Uterus (tissue), 2 donors: ENCODE data around the gene SNX15.

Experiments used
- CTCF ChIP-seq, 4 experiments: fragments of 200-600 bp in 2 of 4; fragments of 450-650 bp in 2 of 4; sonication (generic) in 2 of 4; IDR thresholded peaks; one replicate each; pipeline ENCODE4 v1.5.1; 2016 to 2019; ENCODE audit warnings: antibody characterized with exemption in 4 of 4, mild to moderate bottlenecking in 2 of 4, moderate library complexity in 1 of 4
- POLR2A ChIP-seq, 2 donors: fragments of 450-650 bp; IDR thresholded peaks; one replicate each; pipeline ENCODE4 v1.6.1; 2016; ENCODE audit warnings: antibody characterized with exemption in 2 of 2, mild to moderate bottlenecking in 1 of 2, moderate library complexity in 1 of 2

GRCh38 chr11:65021003-65021402 is 6.2 kb upstream of the SNX15 start:
- TF ChIP-seq CTCF (IDR thresholded peaks at IDR 0.05) (no peak), POLR2A (IDR thresholded peaks at IDR 0.05) (no peak)
